Epithelial cell of proximal tubule (primary cell): ENCODE results near the gene RHOB. TPM values are rescaled to one million over a fixed set of nuclear protein-coding genes. Genes with fewer than 3 reads are reported as not detected.

Experiments used
- DNase-seq: peaks from one replicate; pipeline ENCODE4 v3.0.0-alpha.2; 2011; ENCODE audit warnings: low read depth
- H3K4me3 ChIP-seq: 2 replicates; pipeline ENCODE4 v1.5.1; 2011; ENCODE audit warnings: low read depth, mild to moderate bottlenecking, low read length
- total RNA-seq: library from RNA; depleted of rRNA; stranded (reverse); fragments of >200 nt; gene quantifications from 2 replicates; pipeline ENCODE4 v1.2.3, GENCODE V29; 2015
- TF ChIP-seq, protein P1 (sequence below): conservative IDR thresholded peaks from 2 replicates; pipeline ENCODE4 v1.5.1; 2012; ENCODE audit warnings: low read depth, mild to moderate bottlenecking, low read length

The RHOB gene
- total RNA-seq, 1 donor from 2014 or later, result 160 TPM

DNA sequence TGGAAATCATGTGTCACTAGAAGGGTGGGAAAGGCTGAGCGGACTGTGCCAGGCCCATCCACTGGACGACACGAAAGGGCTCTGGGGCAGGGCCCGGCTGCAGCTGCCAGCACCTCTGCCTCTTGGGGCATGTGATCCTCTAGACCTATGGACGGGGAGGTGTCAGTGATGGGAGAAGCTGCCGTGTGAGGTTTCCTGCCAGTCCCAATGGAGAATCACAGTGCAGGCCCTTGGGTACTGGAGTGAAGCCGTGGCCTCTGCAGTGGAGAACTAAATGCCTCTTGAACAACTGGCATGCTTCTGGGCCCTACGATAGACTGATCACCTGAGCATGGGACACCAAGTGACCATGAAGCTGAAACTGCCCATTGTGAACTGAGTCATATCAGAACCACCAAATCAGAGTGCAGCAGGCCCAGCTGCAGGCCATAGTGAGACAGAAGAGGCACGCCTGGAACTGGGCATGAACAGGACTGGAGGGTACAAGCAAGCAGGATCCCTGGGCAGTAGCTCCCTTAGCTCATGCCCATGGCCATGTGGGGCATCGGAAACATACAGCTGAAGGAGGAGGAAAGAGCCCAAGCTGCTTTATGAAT lies 18.8 kb upstream of the RHOB start:
- no peak for DNase-seq
- no peak overlapping the region for H3K4me3 ChIP-seq
- TF ChIP-seq, protein P1, sequence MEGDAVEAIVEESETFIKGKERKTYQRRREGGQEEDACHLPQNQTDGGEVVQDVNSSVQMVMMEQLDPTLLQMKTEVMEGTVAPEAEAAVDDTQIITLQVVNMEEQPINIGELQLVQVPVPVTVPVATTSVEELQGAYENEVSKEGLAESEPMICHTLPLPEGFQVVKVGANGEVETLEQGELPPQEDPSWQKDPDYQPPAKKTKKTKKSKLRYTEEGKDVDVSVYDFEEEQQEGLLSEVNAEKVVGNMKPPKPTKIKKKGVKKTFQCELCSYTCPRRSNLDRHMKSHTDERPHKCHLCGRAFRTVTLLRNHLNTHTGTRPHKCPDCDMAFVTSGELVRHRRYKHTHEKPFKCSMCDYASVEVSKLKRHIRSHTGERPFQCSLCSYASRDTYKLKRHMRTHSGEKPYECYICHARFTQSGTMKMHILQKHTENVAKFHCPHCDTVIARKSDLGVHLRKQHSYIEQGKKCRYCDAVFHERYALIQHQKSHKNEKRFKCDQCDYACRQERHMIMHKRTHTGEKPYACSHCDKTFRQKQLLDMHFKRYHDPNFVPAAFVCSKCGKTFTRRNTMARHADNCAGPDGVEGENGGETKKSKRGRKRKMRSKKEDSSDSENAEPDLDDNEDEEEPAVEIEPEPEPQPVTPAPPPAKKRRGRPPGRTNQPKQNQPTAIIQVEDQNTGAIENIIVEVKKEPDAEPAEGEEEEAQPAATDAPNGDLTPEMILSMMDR, result no peak

DNA sequence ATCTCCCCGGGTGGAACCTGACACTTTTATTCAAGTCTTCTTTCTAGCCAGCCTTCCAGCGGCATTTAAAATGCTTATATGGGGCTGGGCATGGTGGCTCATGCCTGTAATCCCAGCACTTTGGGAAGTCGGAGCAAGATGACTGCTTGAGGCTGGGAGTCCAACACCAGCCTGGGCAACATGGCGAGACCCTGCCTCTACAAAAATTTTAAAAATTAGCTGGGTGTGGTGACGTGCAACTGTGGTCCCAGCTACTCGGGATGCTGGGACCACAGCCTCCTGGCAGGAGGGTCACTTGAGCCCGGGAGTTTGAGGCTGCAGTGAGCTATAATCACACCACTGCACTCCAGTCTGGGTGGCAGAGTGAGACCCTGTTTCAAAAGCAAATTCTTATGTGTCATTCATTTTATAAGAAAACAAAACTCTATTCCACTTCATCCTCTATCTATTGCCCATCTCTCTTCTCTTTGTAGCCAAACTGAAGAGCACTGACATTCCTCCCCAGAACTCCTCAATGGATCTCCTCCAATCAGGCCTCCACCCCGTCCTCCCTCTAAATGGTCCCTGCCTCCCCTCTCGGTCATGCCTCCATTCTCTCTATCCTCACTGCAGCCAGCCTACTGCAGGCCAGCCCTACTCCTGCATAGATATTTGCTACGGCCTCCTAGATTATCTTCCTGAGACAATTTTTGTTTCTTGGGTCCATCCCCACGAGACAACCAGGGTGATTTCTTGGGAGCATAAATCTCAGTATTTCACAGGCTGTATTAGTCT lies 18.0 kb upstream of the RHOB start:
- TF ChIP-seq, protein P1, result no peak
- no peak for DNase-seq
- H3K4me3 ChIP-seq, result no peak overlapping the region

DNA sequence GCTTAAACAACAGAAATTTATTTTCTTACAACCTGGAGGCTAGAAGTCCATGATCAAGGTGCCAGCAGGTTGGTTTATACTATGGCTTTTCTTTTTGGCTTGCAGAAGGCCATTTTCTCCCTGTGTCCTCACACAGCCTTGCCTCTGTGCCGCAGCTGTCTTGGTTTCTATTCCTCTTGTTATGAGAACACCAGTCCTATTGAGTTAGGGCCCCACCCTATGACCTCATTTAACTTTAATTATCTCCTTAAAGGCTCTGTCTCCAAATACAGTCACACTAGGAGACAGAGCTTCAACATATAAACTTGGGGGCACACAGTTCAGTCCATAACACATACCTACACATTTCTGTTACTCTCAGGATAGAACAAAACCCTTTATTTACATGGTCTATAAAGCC lies 17.3 kb upstream of the RHOB start:
- TF ChIP-seq, protein P1, result no peak
- no peak for DNase-seq

DNA sequence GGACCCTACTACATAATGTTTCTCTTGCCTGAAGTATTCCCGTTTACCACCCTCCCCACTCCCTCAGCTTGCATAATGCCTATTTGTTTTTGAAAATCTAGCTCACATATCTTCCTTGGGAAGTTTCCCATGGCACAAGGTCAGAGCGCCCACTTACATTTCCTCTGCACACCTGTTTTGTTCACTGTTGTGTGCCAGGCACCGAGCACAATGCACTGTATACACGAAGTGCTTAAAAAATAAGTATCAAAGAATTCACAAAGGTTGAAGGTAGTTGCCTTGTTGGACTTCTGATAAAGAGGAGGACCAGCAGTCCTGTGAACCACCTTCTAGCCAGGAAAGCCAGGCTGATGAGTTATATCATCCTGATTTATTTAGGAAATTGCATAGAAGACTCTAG lies 16.8 kb upstream of the RHOB start:
- no peak for DNase-seq
- TF ChIP-seq, protein P1, result no peak
- H3K4me3 ChIP-seq, result no peak overlapping the region

More for the DNA sequence above, 17.3 kb upstream of the RHOB start:
- H3K4me3 ChIP-seq, result no peak overlapping the region

DNA sequence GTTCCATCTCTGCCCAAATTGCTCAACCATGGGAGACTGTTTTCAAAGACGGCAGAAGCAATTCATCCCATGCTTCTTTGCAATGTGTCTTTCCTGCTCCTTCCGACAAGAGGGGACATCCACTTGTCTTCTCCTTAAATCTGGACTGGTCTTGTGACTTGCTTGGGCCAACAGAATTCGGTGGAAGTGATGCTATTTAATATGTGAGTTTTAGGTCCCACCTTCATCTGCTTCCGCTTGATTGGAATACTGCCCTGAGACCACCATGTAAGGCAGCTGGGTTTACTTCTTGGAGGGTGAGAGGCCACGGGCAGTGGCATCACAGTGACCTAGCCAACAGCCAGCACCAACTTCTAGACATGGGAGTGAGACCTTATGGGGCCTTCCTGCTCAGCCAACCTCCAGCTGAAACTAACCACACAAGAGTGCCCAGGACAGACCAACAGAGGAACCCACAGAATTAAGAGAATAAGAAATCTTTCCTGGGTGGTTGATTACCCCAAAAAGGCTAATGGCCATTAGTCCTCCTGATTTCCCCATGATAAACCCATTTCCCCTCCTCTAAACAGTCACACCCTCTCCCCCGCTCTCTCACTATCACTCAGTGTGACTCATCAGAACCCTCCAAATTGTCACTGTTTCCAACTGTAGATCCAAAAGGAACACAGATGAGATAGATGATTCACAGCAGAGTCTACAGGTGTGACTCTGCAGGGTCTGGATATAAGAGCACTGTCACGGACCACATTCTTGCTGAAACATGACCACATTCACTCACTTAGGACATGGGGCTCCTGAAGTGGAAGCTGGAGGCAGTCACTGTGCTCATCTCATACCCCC lies 16.2 kb upstream of the RHOB start:
- no peak for DNase-seq
- no peak overlapping the region for H3K4me3 ChIP-seq
- TF ChIP-seq, protein P1, result no peak

DNA sequence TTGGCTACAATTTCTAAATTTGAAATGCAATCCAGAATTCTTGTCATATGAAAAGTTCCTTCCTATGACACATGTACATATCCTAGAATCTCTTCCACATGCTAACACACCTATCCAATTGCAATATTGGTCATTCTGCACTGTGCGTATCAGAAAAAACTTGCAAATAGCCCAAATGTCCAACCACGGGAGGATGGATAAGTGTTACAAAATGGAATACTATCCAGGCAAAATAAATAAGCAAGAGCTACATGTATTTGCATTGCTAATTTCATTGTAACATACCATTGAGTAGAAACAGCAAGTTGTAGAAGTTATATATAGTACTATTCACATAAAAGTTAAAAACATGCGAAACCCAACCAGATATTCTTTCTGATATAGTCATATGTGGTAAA lies 15.6 kb upstream of the RHOB start:
- TF ChIP-seq, protein P1, result no peak
- no peak for DNase-seq
- no peak overlapping the region for H3K4me3 ChIP-seq
